GM12878 (cell line): ENCODE data around the gene PARP15. TPM values are rescaled to one million over a fixed set of nuclear protein-coding genes. Genes with fewer than 3 reads are reported as not detected.

Experiments used
- ATAC-seq: fragments of 200-7000 bp; cut with Tn5 transposase; 3 replicates; pipeline ENCODE4 v1.9.1; 2020; ENCODE audit warnings: mild to moderate bottlenecking, moderate library complexity
- BruUV-seq: library from RNA; stranded (reverse); fragments of 400-500 nt; replicated peaks from 2 replicates; lab custom pipeline; 2021; lab: Mats Ljungman, UMichigan
- CTCF ChIA-PET: fragments of 300-600 bp; sonication (Branson Sonifier 250); formaldehyde crosslinking; extraction: SDS; loops from one replicate; lab custom pipeline; 2021; ENCODE audit warnings: inconsistent platforms; lab: Yijun Ruan, JAX
- POLR2A ChIA-PET: fragments of 350-600 bp; formaldehyde crosslinking; extraction: SDS; loops from one replicate; lab custom pipeline; 2021; ENCODE audit warnings: inconsistent platforms; lab: Charles Lee
- RAD21 ChIA-PET: fragments of 300-600 bp; sonication (Branson Sonifier 250); formaldehyde crosslinking; loops from one replicate; lab custom pipeline; 2023; ENCODE audit warnings: antibody characterized with exemption; ENCODE audit not compliant: unreplicated experiment; lab: Charles Lee
- SMC1A ChIA-PET: fragments of 300-600 bp; sonication (Branson Sonifier 250); formaldehyde crosslinking; loops from one replicate; lab custom pipeline; 2023; ENCODE audit not compliant: unreplicated experiment, uncharacterized antibody; lab: Charles Lee
- DNase-seq: peaks from one replicate; pipeline ENCODE4 v3.0.0-alpha.2; 2011; ENCODE audit warnings: low read depth, low spot score
- FAIRE-seq: peaks from 3 replicates; lab custom pipeline; 2011; peaks lifted over from hg19 to GRCh38; lab: Jason Lieb, UNC
- H2AFZ ChIP-seq: 2 replicates; pipeline ENCODE4 v1.6.0; 2011; ENCODE audit warnings: low read depth, low read length, control low read depth; ENCODE audit not compliant: control insufficient read depth
- H3K27ac ChIP-seq: 2 replicates; pipeline ENCODE4 v1.5.1; 2011; ENCODE audit warnings: control low read depth; ENCODE audit not compliant: control insufficient read depth, insufficient read depth
- H3K27me3 ChIP-seq, 2 experiments: replicated peaks in 1 of 2; 2 replicates each; pipeline versions ENCODE4 v1.6.0 to v1.6.1; 2011; ENCODE audit warnings: low read length in 1 of 2; ENCODE audit not compliant: control insufficient read depth in 2 of 2, insufficient read depth in 2 of 2
- H3K36me3 ChIP-seq, 2 experiments: 2 replicates each; pipeline ENCODE4 v1.5.1; 2011; ENCODE audit warnings: low read length in 1 of 2; ENCODE audit not compliant: control insufficient read depth in 2 of 2, insufficient read depth in 2 of 2
- H3K4me1 ChIP-seq: 2 replicates; pipeline ENCODE4 v1.6.1; 2011; ENCODE audit warnings: mild to moderate bottlenecking, low read length, moderate library complexity, mixed read lengths; ENCODE audit not compliant: control insufficient read depth, insufficient read depth
- H3K4me2 ChIP-seq: 2 replicates; pipeline ENCODE4 v1.6.0; 2011; ENCODE audit warnings: control low read depth; ENCODE audit not compliant: control insufficient read depth, insufficient read depth
- H3K4me3 ChIP-seq: fragments of 200-600 bp; sonication (generic); 2 replicates; pipeline ENCODE4 v1.5.1; 2016
- H3K79me2 ChIP-seq: 2 replicates; pipeline ENCODE4 v1.6.0; 2011; ENCODE audit warnings: low read length; ENCODE audit not compliant: control insufficient read depth, insufficient read depth
- H3K9ac ChIP-seq: 2 replicates; pipeline ENCODE4 v1.8.0; 2011; ENCODE audit warnings: low read length, control low read depth, mixed read lengths; ENCODE audit not compliant: control insufficient read depth, insufficient read depth
- H3K9me3 ChIP-seq: replicated peaks from 3 replicates; pipeline ENCODE4 v1.5.1; 2011; ENCODE audit warnings: mild to moderate bottlenecking, low read length; ENCODE audit not compliant: control insufficient read depth, insufficient read depth
- H4K20me1 ChIP-seq: 2 replicates; pipeline ENCODE4 v1.6.0; 2011; ENCODE audit not compliant: control insufficient read depth, insufficient read depth
- ATF2 ChIP-seq: IDR thresholded peaks from 2 replicates; pipeline ENCODE4 v1.6.1; 2012; ENCODE audit warnings: low read length, inconsistent platforms
- CHD2 ChIP-seq: IDR thresholded peaks from 2 replicates; pipeline ENCODE4 v1.6.1; 2011; ENCODE audit warnings: low read depth, low read length, improper control_type of control experiment, borderline replicate concordance
- CREM ChIP-seq: IDR thresholded peaks from 2 replicates; pipeline ENCODE4 v1.6.1; 2014; ENCODE audit warnings: antibody characterized with exemption, low read depth
- EP300 ChIP-seq, 2 experiments: fragments of 150-350 bp in 1 of 2; IDR thresholded peaks; 2 replicates each; pipeline ENCODE4 v1.6.1; 2011 to 2012; ENCODE audit warnings: low read depth in 2 of 2, low read length in 2 of 2, borderline replicate concordance in 1 of 2, improper control_type of control experiment in 1 of 2, inconsistent platforms in 1 of 2; ENCODE audit not compliant: control insufficient read depth in 1 of 2
- ESRRA ChIP-seq: IDR thresholded peaks from 2 replicates; pipeline ENCODE4 v1.6.1; 2012; ENCODE audit warnings: mild to moderate bottlenecking, low read length, improper control_type of control experiment
- GABPA ChIP-seq: IDR thresholded peaks from 2 replicates; pipeline ENCODE4 v1.6.1; 2014; ENCODE audit warnings: antibody characterized with exemption, low read depth, mild to moderate bottlenecking, inconsistent platforms
- HCFC1 ChIP-seq: fragments of 150-350 bp; IDR thresholded peaks from 2 replicates; pipeline ENCODE4 v1.6.1; 2014; ENCODE audit warnings: low read length
- IKZF1 ChIP-seq: fragments of 450-650 bp; conservative IDR thresholded peaks from 2 replicates; pipeline ENCODE4 v1.6.1; 2017; ENCODE audit warnings: antibody characterized with exemption, mild to moderate bottlenecking
- MEF2A ChIP-seq: IDR thresholded peaks from 2 replicates; pipeline ENCODE4 v1.6.1; 2011; ENCODE audit warnings: low read depth, mild to moderate bottlenecking, low read length, moderate library complexity; ENCODE audit not compliant: insufficient read depth
- NFXL1 ChIP-seq: fragments of 450-650 bp; IDR thresholded peaks from 2 replicates; pipeline ENCODE4 v1.6.1; 2017; ENCODE audit warnings: antibody characterized with exemption, mild to moderate bottlenecking, borderline replicate concordance
- NRF1 ChIP-seq: conservative IDR thresholded peaks from 2 replicates; pipeline ENCODE4 v1.6.1; 2011; ENCODE audit warnings: mild to moderate bottlenecking, low read depth, low read length, improper control_type of control experiment
- POLR2A ChIP-seq: IDR thresholded peaks from 2 replicates; pipeline ENCODE4 v1.6.1; 2011; ENCODE audit warnings: low read depth, mild to moderate bottlenecking, low read length
- RUNX3 ChIP-seq: IDR thresholded peaks from 2 replicates; pipeline ENCODE4 v1.6.1; 2012; ENCODE audit warnings: low read length, inconsistent platforms
- SREBF2 ChIP-seq: IDR thresholded peaks from 2 replicates; pipeline ENCODE4 v1.6.1; 2012; ENCODE audit warnings: mild to moderate bottlenecking, low read length
- SUPT20H ChIP-seq: IDR thresholded peaks from 2 replicates; pipeline ENCODE4 v1.6.1; 2011; ENCODE audit warnings: low read depth, mild to moderate bottlenecking, low read length, moderate library complexity, borderline replicate concordance; ENCODE audit not compliant: control insufficient read depth
- TCF3 ChIP-seq: IDR thresholded peaks from 2 replicates; pipeline ENCODE4 v1.6.1; 2012; ENCODE audit warnings: low read depth, mild to moderate bottlenecking, low read length, borderline replicate concordance; ENCODE audit not compliant: insufficient read depth
- YBX1 ChIP-seq: fragments of 450-650 bp; IDR thresholded peaks from 2 replicates; pipeline ENCODE4 v1.6.1; 2016; ENCODE audit warnings: antibody characterized with exemption
- ZNF384 ChIP-seq: IDR thresholded peaks from 2 replicates; pipeline ENCODE4 v1.6.1; 2012; ENCODE audit warnings: low read depth, mild to moderate bottlenecking, low read length, improper control_type of control experiment, borderline replicate concordance
- WGBS: methylation state at CpG from one replicate; pipeline ENCODE4 v1.1.6; 2016; ENCODE audit warnings: low lambda C conversion rate; ENCODE audit not compliant: insufficient replicate concordance, insufficient coverage; ENCODE audit errors: missing lambda C conversion rate; 5-methylcytosine and 5-hydroxymethylcytosine counted together
- in situ Hi-C: fragments of 300-500 bp; cut with MboI; formaldehyde crosslinking; loops from 9 replicates; pipeline ENCODE4 v1.14.3; 2018; ENCODE audit warnings: mixed read lengths
- intact Hi-C: fragments of 100-400 bp; cut with micrococcal nuclease; formaldehyde crosslinking; loops from one replicate; pipeline ENCODE4 v1.14.2; 2022; ENCODE audit not compliant: unreplicated experiment
- polyA plus RNA-seq, 11 experiments: library from polyadenylated mRNA; depleted of rRNA in 4 of 11; unstranded in 6 of 11; stranded (reverse) in 5 of 11; fragments of >200 nt; fragmentation: Nextera tagmentation in 4 of 11; fragmentation: Illumina TruSeq in 1 of 11; extraction: Ambion mirVana in 4 of 11; extraction: Trizol in 1 of 11; gene quantifications; 1 replicate in 1 of 11; 2 replicates in 10 of 11; pipeline versions ENCODE4 v1.2.1 to v1.2.3, GENCODE V29; 2011 to 2016; ENCODE audit warnings: inconsistent platforms in 2 of 11, missing spikeins in 2 of 11, low read depth in 1 of 11
- total RNA-seq, 4 experiments: library from RNA; depleted of rRNA in 3 of 4; stranded (reverse); fragments of >200 nt in 3 of 4; fragmentation: Illumina TruSeq in 1 of 4; extraction: Trizol in 1 of 4; gene quantifications; 2 replicates each; pipeline versions ENCODE4 v1.2.1 to v1.2.3, GENCODE V29; 2013 to 2021

PARP15 gene
- total and polyA plus RNA-seq, 10 of the 15 experiments (the other 5 are each of a cell fraction or from before 2014, with no cell fraction given): 9.0 to 234 (median 36.3) TPM

DNA sequence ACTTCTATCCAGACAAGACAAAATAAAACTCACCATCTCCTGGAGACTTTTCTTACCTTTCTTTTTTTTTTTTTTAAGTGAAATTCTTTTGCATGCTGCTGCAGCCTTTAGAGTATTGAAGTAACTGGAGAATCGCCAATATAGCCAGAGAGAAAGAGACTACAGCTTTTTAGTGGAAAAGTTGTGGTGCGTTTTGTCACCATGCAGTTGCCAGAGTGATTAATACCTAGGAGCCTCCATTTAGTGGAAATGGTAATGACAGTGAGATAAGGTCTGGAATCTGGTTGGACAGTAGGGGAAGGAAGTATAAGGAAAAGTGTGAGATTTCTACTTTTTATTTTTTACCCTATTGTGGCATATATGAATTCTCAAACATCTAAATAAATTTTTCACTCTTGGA, 85.1 kb downstream of the PARP15 start:
- ChIA-PET CTCF (interaction anchor here (0.6 to 1.1 kb wide), 2 partner anchors 16 to 36 kb away, joined by 3 read pairs; no protein-coding TSS in a partner anchor), RAD21 (interaction anchor here (1.1 to 1.6 kb wide), 3 partner anchors 15 to 17 kb away, joined by 3 to 5 read pairs (median 4); no protein-coding TSS in a partner anchor), SMC1A (interaction anchor here (1.0 to 1.8 kb wide), 7 partner anchors 9 to 107 kb away, joined by 3 to 6 read pairs (median 3); no protein-coding TSS in a partner anchor), POLR2A (no interaction called here)
- no peaks in the 10 kb centered on the region for H3K27me3 ChIP-seq
- no peak for TF ChIP-seq POLR2A
- ATAC-seq: no peak
- intact Hi-C loops: no loop called here
- no peak for DNase-seq
- H3K27ac ChIP-seq: no peak overlapping the region
- H3K9ac ChIP-seq: no peak overlapping the region
- H3K4me3 ChIP-seq: no peak overlapping the region
- BruUV-seq: no TSS peak
- WGBS: 87% methylated on average over 2 of the region's 2 CpGs
- peaks cover 6% of the 10 kb centered on the region; the same call in 2 of the 3 replicates for H3K9me3 ChIP-seq
- no peaks in the 10 kb centered on the region for H3K79me2 ChIP-seq
- no peaks in the 10 kb centered on the region for H4K20me1 ChIP-seq
- no peak overlapping the region for H3K4me2 ChIP-seq
- peaks cover 7% of the 10 kb centered on the region; the same call in 1 of the 2 replicates for H3K4me1 ChIP-seq
- H2AFZ ChIP-seq: no peak overlapping the region
- H3K36me3 ChIP-seq: no peaks in the 10 kb centered on the region
- no peak for FAIRE-seq
- in situ Hi-C loops: no loop called here

GRCh38 chr3:122665226-122665786, 87.9 kb downstream of the PARP15 start:
- Histone ChIP-seq H3K4me3 (no peak overlapping the region), H3K27me3 (no peaks in the 10 kb centered on the region), H3K36me3 (no peaks in the 10 kb centered on the region), H3K4me2 (no peak overlapping the region), H3K27ac (no peak overlapping the region), H4K20me1 (no peaks in the 10 kb centered on the region), H3K9me3 (peaks cover 6% of the 10 kb centered on the region; the same call in 2 of the 3 replicates), H2AFZ (no peak overlapping the region), H3K79me2 (no peaks in the 10 kb centered on the region), H3K9ac (no peak overlapping the region), H3K4me1 (peaks cover 16% of the 10 kb centered on the region)
- in situ Hi-C loops (no loop called here), intact Hi-C loops (no loop called here)
- SMC1A ChIA-PET: interaction anchor here (0.6 to 1.4 kb wide), 5 partner anchors 13 to 98 kb away, joined by 3 to 5 read pairs (median 4); no protein-coding TSS in a partner anchor
- DNase-seq (no peak), FAIRE-seq (no peak), ATAC-seq (no peak)
- RAD21 ChIA-PET: no interaction called here
- CTCF ChIA-PET: interaction anchor here (2.7 kb wide), 1 partner anchor 18 kb away, joined by 14 read pairs; no protein-coding TSS in a partner anchor
- WGBS: 92% methylated on average over 4 of the region's 4 CpGs
- BruUV-seq: no TSS peak
- POLR2A ChIA-PET: no interaction called here
- TF ChIP-seq NRF1: no peak
- no peak for TF ChIP-seq YBX1
- TF ChIP-seq SREBF2: no peak
- no peak for TF ChIP-seq EP300 (IDR thresholded peaks at IDR 0.05; ENCODE audit: borderline replicate concordance in 1 of 2, control insufficient read depth in 1 of 2, low read depth in 2 of 2, low read length in 2 of 2)
- no peak for TF ChIP-seq NFXL1
- TF ChIP-seq SUPT20H: no peak
- TF ChIP-seq TCF3: no peak
- no peak for TF ChIP-seq ATF2
- no peak for TF ChIP-seq ZNF384
- TF ChIP-seq IKZF1: no peak
- TF ChIP-seq GABPA: no peak
- TF ChIP-seq HCFC1: no peak
- no peak for TF ChIP-seq ESRRA
- no peak for TF ChIP-seq MEF2A
- no peak for TF ChIP-seq RUNX3
- no peak for TF ChIP-seq CHD2
- no peak for TF ChIP-seq CREM
